Subcutaneous preadipocyte (primary cell): Measurements from ENCODE around the gene FRYL. TPM values are rescaled to one million over a fixed set of nuclear protein-coding genes. Genes with fewer than 3 reads are reported as not detected.

ENCODE experiments used
- small RNA-seq: library from RNA; depleted of rRNA; stranded (forward); fragments of <200 nt; gene quantifications from one replicate; pipeline ENCODE3, GENCODE V24; 2012
- total RNA-seq: library from RNA; depleted of rRNA; stranded (reverse); fragments of >200 nt; gene quantifications from 2 replicates; pipeline ENCODE4 v1.2.3, GENCODE V29; 2012

FRYL gene
- 31.2 and 50.8 TPM in 2 replicates for total RNA-seq

DNA sequence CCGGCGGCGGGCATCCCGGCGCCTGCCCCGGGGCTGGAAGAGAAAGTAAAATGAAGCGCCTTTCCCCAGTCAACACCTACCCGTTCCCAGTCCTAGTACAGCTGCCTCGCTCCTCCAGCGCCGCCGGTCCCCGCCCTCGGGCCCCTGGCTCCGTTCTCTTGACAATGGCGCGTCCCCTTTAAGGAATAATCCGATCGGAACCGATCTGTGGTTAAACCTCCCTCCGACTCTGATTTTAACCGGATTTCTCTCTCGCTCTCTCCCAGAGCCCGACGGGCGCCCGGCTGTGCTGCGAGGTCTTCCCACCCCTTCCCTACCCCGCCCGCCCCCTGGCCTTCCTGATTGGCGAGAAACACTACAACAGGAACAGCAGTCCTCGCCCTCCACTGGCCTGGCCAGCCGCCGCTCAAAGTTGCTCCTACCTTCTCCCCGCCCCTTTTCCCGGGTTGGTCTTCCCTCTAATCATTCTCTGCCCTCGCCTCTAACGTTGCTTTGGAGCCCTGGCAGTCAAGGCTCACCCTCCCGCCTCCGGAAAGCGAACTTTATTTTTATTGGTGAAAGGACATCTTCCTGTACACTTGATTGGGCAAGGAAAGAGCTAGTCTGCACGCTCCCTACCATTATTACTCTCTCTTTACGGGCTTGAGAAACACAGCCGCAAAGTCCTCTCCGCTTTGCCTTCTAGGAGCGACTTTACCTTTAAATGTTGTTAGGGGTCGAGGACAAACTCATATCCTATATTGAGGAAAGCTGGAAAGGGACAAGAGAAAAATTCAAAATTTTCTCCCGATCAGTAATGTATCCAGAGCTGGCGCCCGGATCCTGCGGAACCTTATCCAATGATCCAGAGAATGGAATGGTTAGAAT, at the start of gene FRYL:
FRYL (minus strand) TSS at position 282 of the 867 bp plus-strand sequence. CDS start 145,869 bp downstream, outside the sequence.

GRCh38 chr4:48490012-48490679, 289.9 kb downstream of the FRYL start, which contains the start of gene ZAR1:
ZAR1 (plus strand) TSS chr4:48490252; CDS start chr4:48490292, 40 bp downstream.

DNA sequence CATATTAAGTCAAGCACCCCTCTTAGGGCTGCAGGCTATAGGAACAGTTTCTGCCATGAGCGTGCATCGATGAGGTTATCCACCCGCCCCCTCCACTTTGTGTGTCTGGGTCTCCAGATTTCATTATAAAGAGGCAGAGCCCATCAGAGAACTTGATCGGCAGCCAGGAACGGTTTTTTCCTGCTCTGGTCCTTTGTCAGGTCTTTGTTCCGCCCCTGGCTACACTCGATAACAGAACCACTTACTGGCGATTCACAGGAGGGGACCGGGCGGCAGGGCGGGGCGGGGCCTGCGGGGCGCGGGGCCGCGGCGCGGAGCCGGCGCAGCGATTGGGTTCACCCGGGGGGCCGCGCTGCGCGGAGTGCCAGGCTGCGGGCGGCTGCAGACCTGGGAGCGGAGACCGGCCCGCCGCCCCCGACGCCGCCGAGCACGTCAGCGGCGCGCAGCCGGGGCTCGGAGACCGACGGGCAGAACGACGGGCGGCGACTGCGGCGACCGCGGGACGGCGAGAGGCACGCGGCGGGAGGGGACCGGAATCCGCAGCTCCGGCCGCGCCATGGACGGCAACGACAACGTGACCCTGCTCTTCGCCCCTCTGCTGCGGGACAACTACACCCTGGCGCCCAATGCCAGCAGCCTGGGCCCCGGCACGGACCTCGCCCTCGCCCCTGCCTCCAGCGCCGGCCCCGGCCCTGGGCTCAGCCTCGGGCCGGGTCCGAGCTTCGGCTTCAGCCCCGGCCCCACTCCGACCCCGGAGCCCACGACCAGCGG, 296.9 kb downstream of the FRYL start, which contains the start of gene SLC10A4:
SLC10A4 (plus strand) TSS at position 338 of the 771 bp plus-strand sequence; CDS start at position 557, 219 bp downstream.

Small RNA genes lying within 50 kb of the gene (small RNA-seq; reads per million reads assigned to genes)
- 0.08 reads per million for gene RNU5E-3P

Other genes starting within 250 kb of the FRYL start
- gene OCIAD1, start 50.8 kb upstream of the FRYL start, total RNA-seq, result 71.7 and 80.5 TPM in 2 replicates
- 2.2 and 2.9 TPM in 2 replicates for gene OCIAD2, start 126.5 kb upstream of the FRYL start, total RNA-seq
- gene CWH43, start 206.0 kb upstream of the FRYL start, total RNA-seq, result not detected in 2 replicates